HG03280 (cell line): ENCODE results near the gene PLEKHN1.

Experiments used
- ATAC-seq: cut with Tn5 transposase; IDR thresholded peaks from one replicate; pipeline ENCODE4 v1.9.1; 2021; ENCODE audit warnings: mild to moderate bottlenecking, moderate library complexity; ENCODE audit not compliant: unreplicated experiment

The PLEKHN1 gene

DNA sequence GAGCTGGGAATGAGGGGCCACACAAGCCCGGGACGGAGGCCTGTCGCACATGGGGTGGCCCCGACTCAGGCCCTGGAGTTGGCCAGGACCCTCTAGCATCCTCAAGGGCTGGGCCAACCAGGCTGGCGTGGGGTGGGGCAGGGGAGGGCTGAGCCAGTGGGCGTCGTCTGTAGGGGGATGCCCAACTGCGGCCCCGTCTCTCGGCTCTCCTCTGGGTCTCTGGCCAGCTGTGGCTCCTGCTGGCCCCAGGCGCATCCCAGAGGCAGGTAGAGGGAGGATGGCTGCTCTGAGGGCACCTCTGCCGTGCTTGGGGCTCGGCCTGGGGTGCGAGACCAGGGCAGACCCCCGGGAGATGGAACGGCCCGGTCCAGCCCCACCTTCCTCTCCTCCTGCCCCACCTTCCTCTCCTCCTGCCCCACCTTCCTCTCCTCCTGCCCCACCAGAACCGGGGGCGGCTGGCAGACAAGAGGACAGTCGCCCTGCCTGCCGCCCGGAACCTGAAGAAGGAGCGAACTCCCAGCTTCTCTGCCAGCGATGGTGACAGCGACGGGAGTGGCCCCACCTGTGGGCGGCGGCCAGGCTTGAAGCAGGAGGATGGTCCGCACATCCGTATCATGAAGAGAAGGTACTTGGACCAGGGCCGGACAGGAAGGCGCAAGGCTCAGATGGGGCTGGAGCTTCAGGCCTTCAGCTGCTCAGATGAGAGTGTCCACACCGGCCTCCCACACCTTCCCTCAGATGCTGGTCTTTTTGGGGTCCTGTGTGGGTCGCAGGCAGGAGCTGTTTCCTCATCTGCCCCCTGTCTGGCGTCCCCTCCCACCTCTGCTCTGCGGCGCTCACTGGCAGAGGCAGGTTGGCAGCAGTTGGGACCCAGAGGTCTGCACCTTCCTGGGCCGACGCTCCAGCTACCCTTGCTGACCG, 36.3 kb upstream of the PLEKHN1 start:
- no peak for ATAC-seq

DNA sequence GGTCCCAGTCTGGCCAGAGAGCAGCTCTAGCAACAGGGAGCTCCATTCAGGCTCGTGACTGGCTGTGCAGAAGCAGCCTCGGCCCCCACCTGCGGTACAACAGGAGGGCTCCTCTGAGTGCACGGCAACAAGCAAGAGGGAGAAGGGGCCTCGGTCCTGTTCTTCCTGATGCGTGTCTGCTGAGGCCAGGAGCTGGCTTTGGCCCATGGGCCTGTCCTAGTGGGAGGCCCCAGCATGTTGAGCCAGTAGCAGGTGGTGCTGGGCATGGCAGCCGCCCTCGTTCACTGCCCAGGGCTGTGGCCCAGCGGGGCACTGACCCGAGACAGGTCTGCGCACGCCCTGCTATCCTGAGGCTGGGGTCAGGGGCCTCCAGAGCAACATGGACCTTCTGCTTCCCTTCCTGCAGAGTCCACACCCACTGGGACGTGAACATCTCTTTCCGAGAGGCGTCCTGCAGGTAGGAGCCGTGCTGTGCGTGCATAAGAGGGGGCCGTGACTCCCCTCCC, 35.6 kb upstream of the PLEKHN1 start:
- ATAC-seq = no peak

DNA sequence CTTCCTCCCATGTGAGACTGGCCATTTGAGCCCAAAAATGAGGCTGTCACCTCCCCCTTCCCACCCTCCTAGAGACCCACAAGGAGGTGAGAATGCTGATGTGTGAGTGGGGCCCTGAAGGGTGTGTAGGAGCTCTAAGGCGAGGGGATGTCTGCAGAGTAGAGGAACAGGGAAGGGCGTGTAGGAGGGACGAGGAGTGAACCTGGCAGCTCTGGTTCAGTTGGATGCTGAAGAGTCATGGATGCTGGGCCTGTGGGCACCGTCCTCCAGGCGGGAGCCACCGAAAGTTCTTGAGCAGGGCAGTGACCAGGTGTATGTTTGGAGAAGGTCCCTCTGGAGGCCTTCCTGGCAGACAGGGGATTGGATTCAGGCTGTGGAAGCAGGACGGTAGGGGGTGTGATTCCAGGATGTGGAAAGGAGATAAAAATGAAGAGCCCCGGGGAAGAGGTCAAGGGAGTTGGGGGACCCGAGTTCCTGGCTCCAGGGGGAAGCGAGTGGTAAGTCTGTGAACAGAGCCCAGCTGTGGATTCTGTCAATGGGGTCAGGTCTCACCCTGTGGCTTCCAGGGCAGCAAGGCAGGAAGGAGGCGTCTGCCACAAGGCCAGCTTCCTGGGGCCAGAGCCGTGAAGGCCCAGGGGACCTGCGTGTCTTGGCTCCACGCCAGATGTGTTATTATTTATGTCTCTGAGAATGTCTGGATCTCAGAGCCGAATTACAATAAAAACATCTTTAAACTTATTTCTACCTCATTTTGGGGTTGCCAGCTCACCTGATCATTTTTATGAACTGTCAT, 34.7 kb upstream of the PLEKHN1 start:
- ATAC-seq = no peak

DNA sequence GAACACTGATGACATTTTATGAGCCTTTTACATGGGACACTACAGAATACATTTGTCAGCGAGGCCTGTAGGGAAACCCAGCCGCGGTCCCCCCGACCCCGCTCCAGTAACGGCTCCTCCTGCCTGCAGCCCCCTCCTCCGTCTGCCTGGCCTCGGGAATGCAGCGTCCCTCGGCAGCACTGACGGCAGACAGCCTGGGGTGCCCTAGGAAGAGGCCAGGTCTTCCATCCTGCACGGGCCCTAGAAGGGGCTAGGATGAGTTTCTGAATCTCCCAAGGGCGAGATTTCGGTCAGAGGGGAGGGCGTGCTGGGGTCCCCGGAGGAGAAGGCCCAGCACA, 34.1 kb upstream of the PLEKHN1 start:
- ATAC-seq = no peak

DNA sequence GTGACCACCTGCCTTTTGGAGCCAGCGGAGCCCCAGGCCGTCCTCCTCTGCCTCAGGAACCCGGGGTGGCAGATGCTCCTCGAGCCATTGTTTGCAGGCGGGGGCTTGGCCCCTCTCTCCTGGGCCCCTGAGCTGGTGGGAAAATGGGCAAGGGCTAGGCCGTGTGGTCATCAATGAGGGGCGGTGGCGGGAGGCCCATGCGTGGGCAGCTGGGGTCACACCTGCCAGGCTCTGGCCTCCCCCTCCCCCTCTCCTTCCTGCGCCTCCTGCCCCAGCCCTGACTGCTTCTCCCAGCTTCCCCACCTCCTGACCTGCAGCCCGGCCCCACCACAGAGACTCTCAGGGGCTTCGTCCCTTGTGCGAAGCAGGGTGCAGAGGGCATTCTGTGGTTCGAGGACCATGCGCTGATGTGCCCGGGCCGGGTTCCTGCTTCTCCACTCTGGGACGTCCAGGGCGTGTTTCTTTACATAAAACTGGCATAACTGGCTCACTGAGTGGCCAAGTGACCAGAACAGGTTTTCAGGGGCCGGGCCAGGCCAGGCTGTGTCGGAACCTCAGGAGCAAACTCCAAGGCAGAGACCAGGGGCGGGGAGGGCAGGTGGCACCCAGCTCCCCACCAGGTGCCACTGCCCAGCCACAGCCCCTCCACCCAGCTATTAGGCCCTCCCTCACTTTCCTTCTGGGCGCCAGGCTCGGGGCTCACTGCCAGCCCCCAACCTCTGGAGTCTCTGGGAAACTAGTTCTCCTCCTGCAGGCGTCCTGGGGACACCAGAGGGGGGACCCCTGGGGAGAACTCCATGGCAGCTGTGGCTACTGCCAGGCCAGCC, 33.3 kb upstream of the PLEKHN1 start:
- ATAC-seq = no peak

DNA sequence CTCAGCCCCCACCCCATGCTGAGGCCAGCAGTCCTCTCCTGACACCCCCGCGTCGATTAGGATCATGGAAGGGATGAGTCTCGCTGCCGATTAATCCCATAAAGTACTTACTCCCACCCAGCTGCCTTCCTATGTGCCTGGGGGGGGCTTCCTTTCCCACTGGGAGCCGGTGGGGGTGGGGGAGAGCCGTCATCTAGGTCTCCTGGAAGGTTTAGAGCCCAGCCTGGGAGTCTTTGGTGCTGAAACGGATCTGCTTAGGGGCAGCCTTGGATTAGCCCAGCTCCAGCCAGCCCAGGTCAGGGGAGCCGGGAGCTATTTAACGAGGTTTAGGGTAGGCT, 32.7 kb upstream of the PLEKHN1 start:
- no peak for ATAC-seq

DNA sequence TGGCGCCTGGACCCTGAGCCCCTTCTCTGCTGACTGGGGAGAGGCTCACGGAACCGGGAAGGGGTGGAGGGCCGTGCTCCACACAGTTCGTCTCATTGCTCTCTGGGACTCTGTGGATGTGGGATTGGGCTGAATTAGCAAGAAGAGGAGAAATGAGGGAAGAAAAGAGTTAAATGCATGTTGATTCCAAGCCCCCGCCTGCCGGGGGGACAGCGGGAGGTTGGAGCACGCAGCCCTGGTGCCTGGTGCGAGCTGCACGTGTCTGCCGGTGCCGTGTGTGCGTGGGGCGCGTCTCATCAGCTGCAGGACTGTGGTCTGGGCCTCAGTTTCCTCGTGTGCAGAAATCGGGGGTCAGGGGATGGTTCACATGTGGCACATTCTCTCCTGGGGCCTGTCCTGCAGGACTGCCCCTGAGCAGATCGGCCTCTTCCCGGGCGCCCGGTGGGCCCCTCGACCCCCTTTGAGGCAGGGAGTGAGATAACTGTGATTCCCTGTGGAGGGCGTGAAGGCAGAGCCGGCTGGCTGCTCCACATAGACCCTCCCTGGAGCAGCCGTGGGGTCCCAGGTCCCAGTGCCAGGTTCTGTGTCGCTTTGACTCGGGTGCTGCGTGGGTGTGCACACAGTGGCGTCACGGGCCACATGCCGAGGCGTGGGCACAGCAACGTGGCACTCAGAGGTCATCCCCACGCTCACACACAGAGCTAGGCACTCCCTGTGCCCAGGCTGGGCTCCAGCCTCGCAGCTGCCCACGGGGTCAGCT, 31.1 kb upstream of the PLEKHN1 start:
- ATAC-seq = no peak

DNA sequence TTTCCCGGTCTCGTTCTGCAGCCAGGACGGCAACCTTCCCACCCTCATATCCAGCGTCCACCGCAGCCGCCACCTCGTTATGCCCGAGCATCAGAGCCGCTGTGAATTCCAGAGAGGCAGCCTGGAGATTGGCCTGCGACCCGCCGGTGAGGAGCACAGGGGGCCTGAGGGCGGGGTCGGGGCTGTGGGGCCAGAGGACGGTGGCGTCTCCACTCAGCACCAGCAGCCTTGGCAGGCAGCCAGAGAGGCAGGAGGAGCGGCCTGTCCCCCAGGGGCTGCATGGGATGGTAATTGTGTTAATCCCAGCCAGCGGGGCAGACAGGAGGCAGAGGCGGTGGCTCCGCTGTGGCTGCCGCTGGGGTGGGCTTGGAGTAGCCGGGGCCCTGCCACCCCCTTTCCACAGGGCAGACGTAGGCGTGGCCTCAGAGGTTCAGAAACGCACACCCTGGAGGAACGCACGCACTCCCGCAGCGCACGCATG, 30.5 kb upstream of the PLEKHN1 start:
- ATAC-seq = no peak

DNA sequence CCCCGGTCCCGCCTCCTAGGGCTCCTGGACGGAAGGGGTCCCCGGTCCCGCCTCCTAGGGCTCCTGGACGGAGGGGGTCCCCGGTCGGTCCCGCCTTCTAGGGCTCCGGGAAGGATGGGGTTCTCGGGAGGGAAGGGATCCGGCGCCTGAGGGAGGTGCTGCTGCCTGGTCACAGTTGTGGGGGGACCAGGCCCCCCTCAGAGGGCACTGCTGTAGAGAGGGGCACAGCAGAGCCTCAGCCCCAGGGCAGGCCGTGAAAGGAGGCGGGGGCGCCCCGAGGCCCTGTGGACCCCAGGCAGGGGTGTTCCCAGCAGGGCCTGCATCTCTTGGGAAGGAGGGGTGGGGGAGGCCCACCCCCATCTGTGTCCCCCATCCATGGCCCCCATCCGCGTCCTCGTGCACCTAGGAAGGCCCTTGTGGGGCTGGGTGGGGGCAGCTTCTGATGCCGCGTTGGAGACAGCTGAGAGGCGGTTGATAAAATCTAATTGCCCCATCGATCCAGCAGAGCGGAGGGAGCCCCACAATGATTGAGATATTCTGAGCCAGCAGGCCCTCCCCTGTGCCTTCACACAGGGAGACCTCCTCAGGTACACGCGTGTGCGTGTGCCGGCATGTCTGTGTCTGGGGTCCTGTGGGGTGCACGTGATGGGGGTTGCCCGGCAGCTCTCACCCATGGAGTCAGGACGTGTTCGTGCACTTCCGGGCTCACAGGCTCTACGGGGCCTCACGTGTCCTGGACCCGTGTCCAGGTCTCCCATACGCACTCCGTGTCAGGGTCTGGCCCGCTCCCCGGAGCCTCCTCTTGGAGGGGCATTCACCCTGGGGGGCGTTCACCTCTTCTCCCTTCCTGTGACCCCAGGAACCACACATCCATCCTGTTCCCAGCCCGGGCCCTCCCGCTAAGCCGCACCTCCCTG, 29.7 kb upstream of the PLEKHN1 start:
- no peak for ATAC-seq

DNA sequence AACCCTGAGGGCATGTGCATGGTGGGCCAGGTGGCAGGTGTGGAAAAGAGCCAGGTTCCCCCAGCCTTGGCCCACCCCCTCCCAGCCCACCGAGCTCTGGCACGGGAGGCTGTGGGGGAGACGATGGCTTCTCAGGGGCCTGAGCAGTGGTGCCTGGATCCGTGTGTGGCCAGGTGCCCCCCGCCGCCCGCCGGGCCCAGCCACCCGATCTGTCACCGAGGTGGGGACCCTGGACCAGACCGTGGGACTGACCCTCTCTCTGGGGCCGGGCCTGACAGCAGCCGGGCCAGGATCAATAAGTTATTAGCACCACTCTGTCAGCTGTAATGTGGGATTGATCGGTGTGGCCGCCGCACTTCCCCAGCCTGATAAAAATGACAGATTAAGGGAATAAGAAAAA, 28.8 kb upstream of the PLEKHN1 start:
- no peak for ATAC-seq

DNA sequence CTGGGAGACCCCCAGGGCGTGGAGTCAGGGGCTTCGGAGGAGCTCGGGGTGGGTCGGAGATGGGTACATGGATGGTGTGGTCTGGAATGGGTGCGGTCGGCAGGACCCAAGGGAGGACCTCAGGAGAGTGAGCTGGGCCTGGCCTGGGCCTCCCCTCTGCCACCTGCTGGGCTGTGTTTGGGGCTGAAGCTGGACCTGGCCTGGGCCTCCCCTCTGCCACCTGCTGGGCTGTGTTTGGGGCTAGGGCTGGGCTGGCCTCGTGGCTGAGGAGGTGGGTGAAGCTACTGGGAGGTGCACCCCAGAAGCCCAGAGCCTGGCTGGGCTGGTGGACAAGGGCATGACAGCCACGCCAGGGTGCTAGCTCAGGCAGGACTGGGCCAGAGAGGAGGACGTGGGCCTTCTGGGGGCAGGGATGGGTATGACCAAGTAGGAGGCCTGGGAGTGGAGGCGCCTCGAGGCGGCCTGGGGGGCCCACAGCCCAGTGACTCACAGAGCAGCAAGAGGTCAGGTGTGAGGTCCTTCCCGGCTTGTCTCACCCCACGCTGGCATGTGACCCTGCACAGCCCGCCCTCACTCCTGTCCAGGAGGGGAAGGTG, 28.1 kb upstream of the PLEKHN1 start:
- ATAC-seq = no peak

DNA sequence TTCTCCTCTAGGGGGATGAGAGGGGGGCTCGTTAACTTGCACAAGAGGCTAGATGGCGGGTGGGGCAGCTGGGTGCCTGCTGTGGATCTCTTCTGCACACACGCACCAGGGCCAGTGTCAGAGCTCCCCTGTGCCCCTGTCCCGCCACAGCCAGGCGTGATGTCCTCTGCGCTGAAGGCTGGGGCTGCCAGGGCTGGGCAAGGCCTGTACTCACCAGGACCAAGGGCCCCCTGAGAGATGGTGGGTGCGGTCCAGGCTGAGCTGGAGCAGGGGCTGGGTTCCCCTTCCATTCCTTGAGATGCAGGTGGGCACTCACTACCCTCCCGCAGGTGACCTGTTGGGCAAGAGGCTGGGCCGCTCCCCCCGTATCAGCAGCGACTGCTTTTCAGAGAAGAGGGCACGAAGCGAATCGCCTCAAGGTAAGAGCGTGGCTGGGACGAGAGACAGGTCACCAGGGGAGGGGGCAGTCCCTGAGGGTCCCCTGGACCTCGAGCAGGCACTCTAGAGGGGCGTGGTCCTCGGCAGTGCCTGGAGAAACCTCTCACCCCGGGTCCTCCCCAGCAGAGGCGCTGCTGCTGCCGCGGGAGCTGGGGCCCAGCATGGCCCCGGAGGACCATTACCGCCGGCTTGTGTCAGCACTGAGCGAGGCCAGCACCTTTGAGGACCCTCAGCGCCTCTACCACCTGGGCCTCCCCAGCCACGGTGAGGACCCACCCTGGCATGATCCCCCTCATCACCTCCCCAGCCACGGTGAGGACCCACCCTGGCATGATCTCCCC, 27.4 kb upstream of the PLEKHN1 start:
- ATAC-seq = no peak

DNA sequence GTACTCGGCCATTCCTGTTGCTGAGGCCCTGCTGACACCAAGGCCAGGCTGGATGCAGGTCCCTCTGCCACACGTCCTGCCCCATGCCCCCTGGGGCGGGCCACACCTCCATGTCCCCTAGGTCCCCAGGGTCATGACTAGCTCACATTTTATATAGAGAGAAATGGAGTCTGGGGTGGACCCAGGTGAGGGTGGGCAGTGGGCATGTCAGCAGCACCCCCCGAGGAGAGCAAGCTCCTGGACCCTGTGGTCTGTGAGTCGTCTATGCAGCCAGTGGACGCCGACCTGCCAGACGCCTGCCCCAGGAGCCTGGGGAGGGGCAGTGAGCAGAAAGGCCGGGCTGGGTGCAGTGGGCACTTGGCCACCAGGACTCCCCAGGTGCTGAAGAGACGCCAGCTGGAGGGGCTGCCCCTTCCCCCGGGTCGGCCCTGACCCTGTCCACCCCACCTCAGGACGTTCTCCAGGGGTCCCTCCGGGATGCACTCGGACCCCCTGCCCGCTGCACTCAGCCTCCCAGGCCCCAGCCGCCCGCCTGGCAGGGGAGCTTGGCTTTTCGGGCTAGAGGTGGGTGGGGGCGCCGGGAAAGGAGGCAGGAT, 26.7 kb upstream of the PLEKHN1 start:
- no peak for ATAC-seq

DNA sequence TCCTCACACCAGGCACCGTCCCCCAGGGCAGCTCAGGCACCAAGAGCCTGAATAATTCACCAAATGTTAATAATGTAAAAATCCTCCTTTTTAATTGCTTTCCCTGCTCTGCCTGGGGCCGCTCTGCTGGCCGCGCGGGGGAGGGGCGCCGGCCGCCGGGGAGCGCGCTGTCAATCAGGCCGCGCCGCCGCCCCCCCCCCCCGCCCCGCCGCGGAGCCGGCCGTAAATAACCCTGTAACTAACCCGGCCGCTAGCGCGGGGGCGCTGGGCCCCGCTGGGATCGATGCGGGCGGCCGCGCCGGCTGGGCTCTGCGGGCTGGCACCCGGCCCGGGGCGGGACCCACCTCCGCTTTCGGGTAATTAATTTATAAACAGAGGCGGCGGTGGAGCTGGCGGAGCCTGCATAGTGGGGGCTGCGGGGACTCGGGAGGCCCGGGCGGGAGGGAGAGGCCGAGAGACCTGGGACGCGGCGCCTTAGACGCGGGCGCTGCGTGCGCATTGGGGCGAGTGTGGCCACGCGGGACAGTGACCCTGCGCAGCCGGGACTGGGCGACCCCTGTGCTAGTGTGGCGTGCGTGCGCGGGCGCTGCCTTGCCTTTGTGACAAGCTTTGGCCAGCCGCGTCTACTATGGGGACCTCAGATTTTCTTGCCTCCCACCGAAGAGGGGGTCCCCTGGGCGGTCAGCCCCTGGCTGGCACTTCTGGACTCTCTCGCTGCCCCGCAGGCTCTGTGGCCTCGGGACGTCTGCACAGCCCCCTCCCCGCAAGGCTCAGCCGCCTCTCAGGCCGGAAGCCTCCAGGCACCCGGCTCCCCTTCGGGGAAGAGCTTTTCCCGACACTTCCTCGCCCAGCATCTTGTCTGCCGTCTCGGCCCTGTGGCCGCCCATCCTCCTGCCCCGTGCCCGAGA, 25.9 kb upstream of the PLEKHN1 start:
- no peak for ATAC-seq

DNA sequence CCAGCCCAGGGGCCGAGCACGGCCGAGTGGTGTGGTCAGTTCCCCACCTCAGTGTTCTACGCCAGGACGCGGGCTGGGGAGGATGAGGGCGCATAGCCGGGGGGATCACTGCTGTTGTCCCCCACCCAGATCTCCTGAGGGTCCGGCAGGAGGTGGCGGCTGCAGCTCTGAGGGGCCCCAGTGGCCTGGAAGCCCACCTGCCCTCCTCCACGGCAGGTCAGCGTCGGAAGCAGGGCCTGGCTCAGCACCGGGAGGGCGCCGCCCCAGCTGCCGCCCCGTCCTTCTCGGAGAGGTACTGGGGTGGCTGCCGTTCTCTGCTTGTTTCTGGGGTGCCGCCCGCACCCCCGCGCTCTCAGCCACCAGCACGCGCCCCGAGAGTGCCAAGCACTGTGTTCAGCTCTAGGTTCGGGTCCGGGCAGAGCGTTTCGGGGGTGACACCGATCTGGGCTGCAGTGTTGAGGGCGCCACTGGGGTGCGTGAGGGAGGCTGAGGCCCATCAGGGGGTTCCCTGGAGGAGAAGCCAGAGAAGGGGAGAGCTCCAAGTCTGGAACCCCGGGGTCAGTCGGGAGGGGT, 25.2 kb upstream of the PLEKHN1 start:
- no peak for ATAC-seq

DNA sequence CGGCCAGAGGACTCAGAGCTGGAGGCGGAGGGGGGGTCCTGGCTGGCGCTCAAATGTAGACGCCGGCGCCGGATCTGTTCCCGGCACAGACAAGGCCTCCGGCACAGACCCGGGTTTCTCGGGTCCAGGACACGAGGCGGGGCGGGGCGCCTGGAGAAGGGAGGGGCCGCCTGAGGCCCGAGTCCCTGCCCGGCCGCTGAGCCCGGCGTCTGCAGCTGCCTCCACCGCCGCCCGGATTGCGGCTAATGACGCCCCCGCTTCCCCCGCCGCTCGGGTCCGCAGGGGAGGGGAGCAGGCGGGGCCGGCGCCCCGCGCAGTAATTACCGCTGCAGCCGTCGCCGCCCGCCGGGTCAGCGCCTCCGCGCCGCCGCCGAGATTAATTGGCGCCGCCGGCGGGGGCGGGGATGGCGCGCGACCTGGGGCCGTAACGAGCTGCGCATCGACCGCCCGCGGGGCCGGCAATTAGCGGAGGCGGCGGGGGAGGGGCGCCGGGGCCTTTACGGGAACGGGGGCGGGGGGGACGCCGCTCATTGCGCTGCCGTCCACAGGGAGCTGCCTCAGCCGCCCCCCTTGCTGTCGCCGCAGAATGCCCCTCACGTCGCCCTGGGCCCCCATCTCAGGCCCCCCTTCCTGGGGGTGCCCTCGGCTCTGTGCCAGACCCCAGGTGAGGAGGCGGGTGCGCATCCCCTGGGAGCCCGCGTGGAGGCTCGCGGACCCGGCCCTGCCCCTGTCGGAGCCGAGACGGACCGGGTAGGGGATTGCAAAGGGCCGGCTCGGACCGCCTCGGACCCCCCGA, 24.5 kb upstream of the PLEKHN1 start:
- ATAC-seq = no peak
